ENCODE measurements around the gene IGSF3.
A peak's percentile ranks its signal among the peaks of the same experiment; 100 is the strongest.

Gene IGSF3

GRCh38 chr1:116540088-116540487, 127.4 kb downstream of the IGSF3 start:
- TF ChIP-seq EZH2 (optimal IDR thresholded peaks at IDR 0.05; ENCODE audit: low read depth, low read length): no peak
- TF ChIP-seq, protein P1, sequence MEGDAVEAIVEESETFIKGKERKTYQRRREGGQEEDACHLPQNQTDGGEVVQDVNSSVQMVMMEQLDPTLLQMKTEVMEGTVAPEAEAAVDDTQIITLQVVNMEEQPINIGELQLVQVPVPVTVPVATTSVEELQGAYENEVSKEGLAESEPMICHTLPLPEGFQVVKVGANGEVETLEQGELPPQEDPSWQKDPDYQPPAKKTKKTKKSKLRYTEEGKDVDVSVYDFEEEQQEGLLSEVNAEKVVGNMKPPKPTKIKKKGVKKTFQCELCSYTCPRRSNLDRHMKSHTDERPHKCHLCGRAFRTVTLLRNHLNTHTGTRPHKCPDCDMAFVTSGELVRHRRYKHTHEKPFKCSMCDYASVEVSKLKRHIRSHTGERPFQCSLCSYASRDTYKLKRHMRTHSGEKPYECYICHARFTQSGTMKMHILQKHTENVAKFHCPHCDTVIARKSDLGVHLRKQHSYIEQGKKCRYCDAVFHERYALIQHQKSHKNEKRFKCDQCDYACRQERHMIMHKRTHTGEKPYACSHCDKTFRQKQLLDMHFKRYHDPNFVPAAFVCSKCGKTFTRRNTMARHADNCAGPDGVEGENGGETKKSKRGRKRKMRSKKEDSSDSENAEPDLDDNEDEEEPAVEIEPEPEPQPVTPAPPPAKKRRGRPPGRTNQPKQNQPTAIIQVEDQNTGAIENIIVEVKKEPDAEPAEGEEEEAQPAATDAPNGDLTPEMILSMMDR (IDR thresholded peaks at IDR 0.05; ENCODE audit: low read length): no peak
- TF ChIP-seq EZH2phosphoT487 (IDR thresholded peaks at IDR 0.05; ENCODE audit: low read length): no peak
- H3K4me2 ChIP-seq (ENCODE audit: low read depth, low read length): peak overlapping the region; percentile 5; the same call in 1 of the 2 replicates
- no peaks in the 10 kb centered on the region for H3K9me3 ChIP-seq (replicated peaks; ENCODE audit: insufficient read depth, low read length)
- no peaks in the 10 kb centered on the region; the same call in 1 of the 2 replicates for H3K36me3 ChIP-seq (replicated peaks; ENCODE audit: insufficient read depth, low read length)
- no peak overlapping the region for H3K4me3 ChIP-seq (ENCODE audit: low read length)
- DNase-seq: peak; percentile 15
- no peak overlapping the region for H2AFZ ChIP-seq (ENCODE audit: low read length)
- no peaks in the 10 kb centered on the region for H3K27me3 ChIP-seq (replicated peaks; ENCODE audit: insufficient read depth, low read length)
- H3K27ac ChIP-seq (ENCODE audit: low read length): peak overlapping the region; percentile 51; the same call in 1 of the 2 replicates
- H3K79me2 ChIP-seq (ENCODE audit: low read length): peaks cover 65% of the 10 kb centered on the region
- no peak overlapping the region for H3K9ac ChIP-seq (ENCODE audit: low read length)
- H3F3A ChIP-seq (ENCODE audit: insufficient read depth, low read length): peaks cover 4% of the 10 kb centered on the region; the same call in 1 of the 2 replicates
- H3K9me2 ChIP-seq (replicated peaks; ENCODE audit: insufficient read depth, low read length): no peaks in the 10 kb centered on the region
- peaks cover 50% of the 10 kb centered on the region for H3K4me1 ChIP-seq (ENCODE audit: low read length)
- H4K20me1 ChIP-seq (ENCODE audit: insufficient read depth, low read length): no peaks in the 10 kb centered on the region

DNA sequence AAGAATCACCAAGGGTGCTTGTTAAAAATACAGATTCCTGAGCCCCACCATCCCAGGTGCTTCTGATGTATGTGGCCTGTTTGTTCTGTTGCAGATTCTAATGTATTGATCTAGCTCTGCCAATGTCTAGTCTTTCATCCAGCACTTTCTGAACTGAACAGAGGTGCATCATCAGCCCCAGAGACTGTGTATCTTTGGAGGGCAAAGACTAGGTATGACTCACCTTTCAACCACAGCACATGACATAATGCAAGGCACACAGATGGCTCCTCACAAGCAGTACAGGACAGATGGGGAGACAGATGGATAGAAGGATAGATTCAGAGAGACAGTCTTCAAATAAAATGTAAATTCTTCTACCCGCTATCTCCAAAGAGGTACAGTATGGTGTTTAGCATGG, 129.0 kb downstream of the IGSF3 start:
- no peaks in the 10 kb centered on the region; the same call in 1 of the 2 replicates for H3K36me3 ChIP-seq (replicated peaks; ENCODE audit: insufficient read depth, low read length)
- H3K27me3 ChIP-seq (replicated peaks; ENCODE audit: insufficient read depth, low read length): no peaks in the 10 kb centered on the region
- H3K79me2 ChIP-seq (ENCODE audit: low read length): peaks cover 53% of the 10 kb centered on the region
- no peak overlapping the region for H3K9ac ChIP-seq (ENCODE audit: low read length)
- peaks cover 4% of the 10 kb centered on the region; the same call in 1 of the 2 replicates for H3F3A ChIP-seq (ENCODE audit: insufficient read depth, low read length)
- no peaks in the 10 kb centered on the region for H3K9me2 ChIP-seq (replicated peaks; ENCODE audit: insufficient read depth, low read length)
- H4K20me1 ChIP-seq (ENCODE audit: insufficient read depth, low read length): no peaks in the 10 kb centered on the region
- peaks cover 38% of the 10 kb centered on the region for H3K4me1 ChIP-seq (ENCODE audit: low read length)
- H3K4me3 ChIP-seq (ENCODE audit: low read length): no peak overlapping the region
- no peak overlapping the region for H2AFZ ChIP-seq (ENCODE audit: low read length)
- DNase-seq: no peak
- H3K4me2 ChIP-seq (ENCODE audit: low read depth, low read length): no peak overlapping the region
- no peaks in the 10 kb centered on the region for H3K9me3 ChIP-seq (replicated peaks; ENCODE audit: insufficient read depth, low read length)
- TF ChIP-seq EZH2 (optimal IDR thresholded peaks at IDR 0.05; ENCODE audit: low read depth, low read length): no peak
- TF ChIP-seq, protein P1 (IDR thresholded peaks at IDR 0.05; ENCODE audit: low read length): no peak
- TF ChIP-seq EZH2phosphoT487 (IDR thresholded peaks at IDR 0.05; ENCODE audit: low read length): no peak
- H3K27ac ChIP-seq (ENCODE audit: low read length): peak overlapping the region; percentile 51; the same call in 1 of the 2 replicates

- Histone ChIP-seq H3K4me1 (ENCODE audit: low read length) (peaks cover 37% of the 10 kb centered on the region), H4K20me1 (ENCODE audit: insufficient read depth, low read length) (no peaks in the 10 kb centered on the region), H3K9me2 (replicated peaks; ENCODE audit: insufficient read depth, low read length) (no peaks in the 10 kb centered on the region), H3F3A (ENCODE audit: insufficient read depth, low read length) (peaks cover 4% of the 10 kb centered on the region; the same call in 1 of the 2 replicates), H3K4me3 (ENCODE audit: low read length) (no peak overlapping the region), H3K9me3 (replicated peaks; ENCODE audit: insufficient read depth, low read length) (no peaks in the 10 kb centered on the region), H2AFZ (ENCODE audit: low read length) (no peak overlapping the region), H3K27me3 (replicated peaks; ENCODE audit: insufficient read depth, low read length) (no peaks in the 10 kb centered on the region), H3K79me2 (ENCODE audit: low read length) (peaks cover 49% of the 10 kb centered on the region), H3K4me2 (ENCODE audit: low read depth, low read length) (no peak overlapping the region), H3K27ac (ENCODE audit: low read length) (no peak overlapping the region), H3K9ac (ENCODE audit: low read length) (no peak overlapping the region), H3K36me3 (replicated peaks; ENCODE audit: insufficient read depth, low read length) (no peaks in the 10 kb centered on the region; the same call in 1 of the 2 replicates)
- no peak for DNase-seq
- TF ChIP-seq, protein P1 (IDR thresholded peaks at IDR 0.05; ENCODE audit: low read length): no peak
- no peak for TF ChIP-seq EZH2 (optimal IDR thresholded peaks at IDR 0.05; ENCODE audit: low read depth, low read length)
- no peak for TF ChIP-seq EZH2phosphoT487 (IDR thresholded peaks at IDR 0.05; ENCODE audit: low read length)
These were observed 129.6 kb downstream of the IGSF3 start for GRCh38 chr1:116537898-116538297.

All from MM.1S (cell line).